IMR-90 (cell line): ENCODE measurements around the gene GALNT13. TPM values are rescaled to one million over a fixed set of nuclear protein-coding genes. Genes with fewer than 3 reads are reported as not detected.

Experiments
- ATAC-seq: fragments of 200-7000 bp; cut with Tn5 transposase; 2 replicates; pipeline ENCODE4 v1.9.1; 2020; ENCODE audit warnings: low read depth, mild to moderate bottlenecking, moderate library complexity
- BruUV-seq: library from RNA; stranded (reverse); fragments of 400-500 nt; replicated peaks from 2 replicates; lab custom pipeline; 2021; lab: Mats Ljungman, UMichigan
- CTCF ChIA-PET: fragments of 300-600 bp; formaldehyde crosslinking; extraction: SDS; loops from one replicate; lab custom pipeline; 2021; ENCODE audit warnings: antibody characterized with exemption; lab: Yijun Ruan, JAX
- POLR2A ChIA-PET: fragments of 300-600 bp; sonication (Branson Sonifier 250); formaldehyde crosslinking; loops from one replicate; lab custom pipeline; 2022; ENCODE audit warnings: antibody characterized with exemption; ENCODE audit not compliant: unreplicated experiment; lab: Charles Lee
- DNase-seq: peaks from one replicate; pipeline ENCODE4 v3.0.0; 2013
- H2AFZ ChIP-seq: replicated peaks from 2 replicates; pipeline ENCODE3; 2013; ENCODE audit warnings: low read length, mild to moderate bottlenecking; ENCODE audit not compliant: poor library complexity
- H2AK5ac ChIP-seq: 2 replicates; pipeline ENCODE4 v1.6.1; 2013; ENCODE audit warnings: low read depth, low read length, inconsistent platforms
- H2AK9ac ChIP-seq: replicated peaks from 2 replicates; pipeline ENCODE3; 2013; ENCODE audit warnings: mild to moderate bottlenecking, low read depth, low read length, moderate library complexity; ENCODE audit not compliant: poor library complexity
- H2BK120ac ChIP-seq: 2 replicates; pipeline ENCODE4 v1.6.1; 2013; ENCODE audit warnings: low read depth, low read length, inconsistent platforms
- H2BK15ac ChIP-seq: 3 replicates; pipeline ENCODE4 v1.6.1; 2013; ENCODE audit warnings: low read depth, low read length, inconsistent platforms
- H2BK20ac ChIP-seq: 2 replicates; pipeline ENCODE4 v1.6.1; 2013; ENCODE audit warnings: low read depth, mild to moderate bottlenecking, inconsistent platforms, low read length, moderate library complexity
- H2BK5ac ChIP-seq: 2 replicates; pipeline ENCODE4 v1.6.1; 2013; ENCODE audit warnings: mild to moderate bottlenecking, low read depth, low read length, inconsistent platforms; ENCODE audit not compliant: poor library complexity, severe bottlenecking
- H3K14ac ChIP-seq: replicated peaks from 2 replicates; pipeline ENCODE4 v1.6.1; 2013; ENCODE audit warnings: low read depth, low read length, inconsistent platforms
- H3K18ac ChIP-seq: 2 replicates; pipeline ENCODE4 v1.6.1; 2013; ENCODE audit warnings: low read depth, low read length, control low read depth
- H3K23ac ChIP-seq: 2 replicates; pipeline ENCODE4 v1.6.1; 2013; ENCODE audit warnings: low read depth, low read length, inconsistent platforms
- H3K27ac ChIP-seq: 2 replicates; pipeline ENCODE4 v1.5.1; 2013; ENCODE audit warnings: mild to moderate bottlenecking, control low read depth, low read length; ENCODE audit not compliant: insufficient read depth
- H3K27me3 ChIP-seq: 2 replicates; pipeline ENCODE4 v1.6.1; 2013; ENCODE audit warnings: low read length; ENCODE audit not compliant: control insufficient read depth, insufficient read depth
- H3K36me3 ChIP-seq: 2 replicates; pipeline ENCODE4 v1.6.1; 2013; ENCODE audit warnings: low read length, mixed read lengths; ENCODE audit not compliant: control insufficient read depth, insufficient read depth
- H3K4ac ChIP-seq: 2 replicates; pipeline ENCODE4 v1.6.1; 2013; ENCODE audit warnings: low read depth, low read length, inconsistent platforms
- H3K4me1 ChIP-seq: 2 replicates; pipeline ENCODE4 v1.6.1; 2013; ENCODE audit warnings: low read length, mixed read lengths; ENCODE audit not compliant: control insufficient read depth, insufficient read depth
- H3K4me2 ChIP-seq: 2 replicates; pipeline ENCODE4 v1.6.1; 2013; ENCODE audit warnings: low read depth, mild to moderate bottlenecking, control low read depth, low read length, moderate library complexity
- H3K4me3 ChIP-seq: 2 replicates; pipeline ENCODE4 v1.5.1; 2013; ENCODE audit warnings: low read depth, mild to moderate bottlenecking, control low read depth, low read length, moderate library complexity; ENCODE audit not compliant: insufficient read depth
- H3K56ac ChIP-seq: 2 replicates; pipeline ENCODE4 v1.6.1; 2013; ENCODE audit warnings: low read length, inconsistent platforms; ENCODE audit not compliant: insufficient read depth; ENCODE audit errors: extremely low read depth
- H3K79me1 ChIP-seq, 2 experiments: 2 replicates each; pipeline ENCODE4 v1.6.1; 2013; ENCODE audit warnings: low read length in 2 of 2, inconsistent platforms in 1 of 2, low read depth in 1 of 2
- H3K9ac ChIP-seq: 2 replicates; pipeline ENCODE4 v1.6.1; 2013; ENCODE audit warnings: low read depth, low read length, control low read depth
- H3K9me1 ChIP-seq: 2 replicates; pipeline ENCODE4 v1.6.1; 2013; ENCODE audit warnings: low read length, inconsistent platforms; ENCODE audit not compliant: insufficient read depth
- H3K9me3 ChIP-seq: 2 replicates; pipeline ENCODE4 v1.6.1; 2013; ENCODE audit warnings: low read length; ENCODE audit not compliant: control insufficient read depth, insufficient read depth
- H4K20me1 ChIP-seq: 2 replicates; pipeline ENCODE4 v1.6.1; 2013; ENCODE audit warnings: low read length, inconsistent platforms; ENCODE audit not compliant: insufficient read depth
- H4K5ac ChIP-seq: 2 replicates; pipeline ENCODE4 v1.6.1; 2013; ENCODE audit warnings: mild to moderate bottlenecking, low read depth, low read length, control low read depth
- H4K8ac ChIP-seq, 2 experiments: 2 replicates each; pipeline ENCODE4 v1.6.1; 2013; ENCODE audit warnings: low read depth in 2 of 2, low read length in 2 of 2, control low read depth in 1 of 2, inconsistent platforms in 1 of 2
- H4K91ac ChIP-seq: 2 replicates; pipeline ENCODE4 v1.6.1; 2013; ENCODE audit warnings: low read depth, low read length, inconsistent platforms; ENCODE audit not compliant: insufficient read depth
- BHLHE40 ChIP-seq: fragments of 150-350 bp; IDR thresholded peaks from 2 replicates; pipeline ENCODE4 v1.6.1; 2016; ENCODE audit warnings: mild to moderate bottlenecking, low read depth, low read length
- FOS ChIP-seq: fragments of 150-350 bp; IDR thresholded peaks from 2 replicates; pipeline ENCODE4 v1.6.1; 2016; ENCODE audit warnings: low read depth, low read length
- MAZ ChIP-seq: IDR thresholded peaks from 2 replicates; pipeline ENCODE4 v1.6.1; 2012; ENCODE audit warnings: low read depth, mild to moderate bottlenecking, low read length, improper control_type of control experiment, moderate library complexity, borderline replicate concordance
- MXI1 ChIP-seq: IDR thresholded peaks from 2 replicates; pipeline ENCODE4 v1.6.1; 2012; ENCODE audit warnings: low read depth, mild to moderate bottlenecking, low read length, moderate library complexity, borderline replicate concordance
- NFE2L2 ChIP-seq: fragments of 150-350 bp; IDR thresholded peaks from 2 replicates; pipeline ENCODE4 v1.6.1; 2016; ENCODE audit warnings: low read depth, mild to moderate bottlenecking, low read length
- POLR2A ChIP-seq: IDR thresholded peaks from 2 replicates; pipeline ENCODE4 v1.6.1; 2012; ENCODE audit warnings: mild to moderate bottlenecking, low read depth, low read length
- RCOR1 ChIP-seq: IDR thresholded peaks from 2 replicates; pipeline ENCODE4 v1.6.1; 2012; ENCODE audit warnings: mild to moderate bottlenecking, low read length, improper control_type of control experiment; ENCODE audit not compliant: insufficient replicate concordance
- WGBS, 2 experiments: methylation state at CpG; one replicate each; pipeline versions ENCODE4 v1.1.5 to v1.1.7; 2013; ENCODE audit warnings: missing lambda C conversion rate in 2 of 2; ENCODE audit not compliant: insufficient read length in 1 of 2; ENCODE audit errors: extremely low coverage in 2 of 2; 5-methylcytosine and 5-hydroxymethylcytosine counted together
- dilution Hi-C: fragments of 300-500 bp; cut with HindIII; formaldehyde crosslinking; loops from one replicate; pipeline ENCODE4 v1.14.3; 2018; ENCODE audit warnings: low sequenced_read_pairs; ENCODE audit not compliant: unreplicated experiment
- in situ Hi-C: fragments of 300-500 bp; cut with MboI; formaldehyde crosslinking; loops from 3 replicates; pipeline ENCODE4 v1.14.3; 2019; ENCODE audit warnings: low sequenced_read_pairs, inconsistent platforms, mixed read lengths
- intact Hi-C: fragments of 100-400 bp; cut with micrococcal nuclease; formaldehyde crosslinking; loops from 2 replicates; pipeline ENCODE4 v1.10.0; 2022
- polyA plus RNA-seq, 3 experiments: library from polyadenylated mRNA; depleted of rRNA; stranded (reverse); fragments of >200 nt; gene quantifications; 2 replicates each; pipeline ENCODE4 v1.2.3, GENCODE V29; 2012; ENCODE audit warnings: low replicate concordance in 1 of 3
- total RNA-seq: library from RNA; depleted of rRNA; stranded (reverse); fragments of >200 nt; gene quantifications from 2 replicates; pipeline ENCODE4 v1.2.3, GENCODE V29; 2012
- TF ChIP-seq, protein P1 (sequence below): fragments of 150-350 bp; IDR thresholded peaks from 2 replicates; pipeline ENCODE4 v1.6.1; 2016; ENCODE audit warnings: low read depth, mild to moderate bottlenecking, low read length, moderate library complexity, borderline replicate concordance

The GALNT13 gene
- total and polyA plus RNA-seq, 2 of the 4 experiments (the other 2 are of a cell fraction) = 0.03 TPM; not detected in 1

DNA sequence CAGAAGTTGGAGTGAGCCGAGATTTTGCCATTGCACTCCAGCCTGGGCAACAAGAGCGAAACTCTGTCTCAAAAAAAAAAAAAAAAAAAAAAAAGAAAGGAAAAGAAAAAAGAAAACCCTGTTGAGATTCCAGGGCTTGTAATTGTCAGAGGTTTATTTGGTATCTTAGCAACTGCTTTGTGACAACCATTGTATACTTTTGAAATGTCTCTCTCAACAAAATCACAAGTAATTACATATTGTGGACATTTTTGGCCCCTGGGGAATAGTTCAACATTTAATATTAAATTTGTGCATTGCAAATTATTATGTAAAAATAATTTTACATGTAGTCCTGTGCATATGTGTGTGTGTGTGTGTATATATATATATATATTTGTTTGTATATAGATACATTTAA lies 270.8 kb downstream of the GALNT13 start:
- no peak overlapping the region for H4K5ac ChIP-seq
- H3K14ac ChIP-seq = no peak overlapping the region
- ChIA-PET CTCF (no interaction called here), POLR2A (no interaction called here)
- WGBS, 2 experiments = no CpG with 5 or more reads among the region's 2 CpGs
- H3K36me3 ChIP-seq = no peaks in the 10 kb centered on the region
- H2AK9ac ChIP-seq = no peak overlapping the region
- no peak overlapping the region for H2AFZ ChIP-seq
- H3K4me1 ChIP-seq = no peaks in the 10 kb centered on the region
- H3K56ac ChIP-seq = no peak overlapping the region
- no peak overlapping the region for H2BK120ac ChIP-seq
- no peak overlapping the region for H2BK5ac ChIP-seq
- H3K9ac ChIP-seq = no peak overlapping the region
- no peaks in the 10 kb centered on the region for H3K27me3 ChIP-seq
- no peak overlapping the region for H2BK15ac ChIP-seq
- ATAC-seq (no peak), DNase-seq (no peak)
- H4K8ac ChIP-seq = no peak overlapping the region
- H3K4me3 ChIP-seq = no peak overlapping the region
- no peaks in the 10 kb centered on the region for H3K79me1 ChIP-seq
- BruUV-seq = no TSS peak
- TF ChIP-seq POLR2A (no peak), RCOR1 (no peak), FOS (no peak), MXI1 (no peak), MAZ (no peak), BHLHE40 (no peak), NFE2L2 (no peak)
- TF ChIP-seq, protein P1, sequence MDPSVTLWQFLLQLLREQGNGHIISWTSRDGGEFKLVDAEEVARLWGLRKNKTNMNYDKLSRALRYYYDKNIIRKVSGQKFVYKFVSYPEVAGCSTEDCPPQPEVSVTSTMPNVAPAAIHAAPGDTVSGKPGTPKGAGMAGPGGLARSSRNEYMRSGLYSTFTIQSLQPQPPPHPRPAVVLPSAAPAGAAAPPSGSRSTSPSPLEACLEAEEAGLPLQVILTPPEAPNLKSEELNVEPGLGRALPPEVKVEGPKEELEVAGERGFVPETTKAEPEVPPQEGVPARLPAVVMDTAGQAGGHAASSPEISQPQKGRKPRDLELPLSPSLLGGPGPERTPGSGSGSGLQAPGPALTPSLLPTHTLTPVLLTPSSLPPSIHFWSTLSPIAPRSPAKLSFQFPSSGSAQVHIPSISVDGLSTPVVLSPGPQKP = no peak
- H3K18ac ChIP-seq = no peak overlapping the region
- intact Hi-C loops (loop anchor here (5.0 kb wide), 1 partner anchor 270 kb away; the partner anchor contains the start of gene GALNT13), in situ Hi-C loops (no loop called here), dilution Hi-C loops (no loop called here)
- H2AK5ac ChIP-seq = no peak overlapping the region
- no peak overlapping the region for H3K23ac ChIP-seq
- no peaks in the 10 kb centered on the region for H3K9me1 ChIP-seq
- H3K4me2 ChIP-seq = no peak overlapping the region
- no peak overlapping the region for H3K4ac ChIP-seq
- no peak overlapping the region for H4K91ac ChIP-seq
- H2BK20ac ChIP-seq = no peak overlapping the region
- no peaks in the 10 kb centered on the region for H4K20me1 ChIP-seq
- H3K27ac ChIP-seq = no peak overlapping the region
- no peaks in the 10 kb centered on the region; the same call in 1 of the 2 replicates for H3K9me3 ChIP-seq
